ENCODE measurements around the gene ARHGEF7. TPM values are rescaled to one million over a fixed set of nuclear protein-coding genes. Genes with fewer than 3 reads are reported as not detected.

ARHGEF7 gene
- polyA plus RNA-seq, 1 donor (not counting 4 experiments of a cell fraction or from before 2014, with no cell fraction given), result 25.2 TPM

- no peaks in the 10 kb centered on the region for H3K4me1 ChIP-seq (ENCODE audit: control insufficient read depth, extremely low read depth, insufficient read depth, low read length)
- no peaks in the 10 kb centered on the region for H3K79me2 ChIP-seq (ENCODE audit: control insufficient read depth, insufficient read depth, low read length)
- peaks cover 49% of the 10 kb centered on the region for H3K27me3 ChIP-seq (ENCODE audit: control insufficient read depth, extremely low read depth, insufficient read depth, low read length)
- H3K36me3 ChIP-seq (ENCODE audit: control insufficient read depth in 2 of 2, extremely low read depth in 1 of 2, insufficient read depth in 2 of 2, low read length in 2 of 2), result no peaks in the 10 kb centered on the region
- TF ChIP-seq EZH2 (IDR thresholded peaks at IDR 0.05; ENCODE audit: low read length), result no peak
- TF ChIP-seq, protein P1, sequence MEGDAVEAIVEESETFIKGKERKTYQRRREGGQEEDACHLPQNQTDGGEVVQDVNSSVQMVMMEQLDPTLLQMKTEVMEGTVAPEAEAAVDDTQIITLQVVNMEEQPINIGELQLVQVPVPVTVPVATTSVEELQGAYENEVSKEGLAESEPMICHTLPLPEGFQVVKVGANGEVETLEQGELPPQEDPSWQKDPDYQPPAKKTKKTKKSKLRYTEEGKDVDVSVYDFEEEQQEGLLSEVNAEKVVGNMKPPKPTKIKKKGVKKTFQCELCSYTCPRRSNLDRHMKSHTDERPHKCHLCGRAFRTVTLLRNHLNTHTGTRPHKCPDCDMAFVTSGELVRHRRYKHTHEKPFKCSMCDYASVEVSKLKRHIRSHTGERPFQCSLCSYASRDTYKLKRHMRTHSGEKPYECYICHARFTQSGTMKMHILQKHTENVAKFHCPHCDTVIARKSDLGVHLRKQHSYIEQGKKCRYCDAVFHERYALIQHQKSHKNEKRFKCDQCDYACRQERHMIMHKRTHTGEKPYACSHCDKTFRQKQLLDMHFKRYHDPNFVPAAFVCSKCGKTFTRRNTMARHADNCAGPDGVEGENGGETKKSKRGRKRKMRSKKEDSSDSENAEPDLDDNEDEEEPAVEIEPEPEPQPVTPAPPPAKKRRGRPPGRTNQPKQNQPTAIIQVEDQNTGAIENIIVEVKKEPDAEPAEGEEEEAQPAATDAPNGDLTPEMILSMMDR (optimal IDR thresholded peaks at IDR 0.05 in 1 of 3, IDR thresholded peaks at IDR 0.05 in 1 of 3, conservative IDR thresholded peaks at IDR 0.05 in 1 of 3; ENCODE audit: extremely low read depth in 1 of 3, insufficient read depth in 2 of 3, low read length in 3 of 3), result no peak
- H3K4me3 ChIP-seq (ENCODE audit: control insufficient read depth in 2 of 3, extremely low read depth in 1 of 3, insufficient read depth in 2 of 3, low read depth in 1 of 3, low read length in 3 of 3), result no peak overlapping the region
- H3K9me3 ChIP-seq (ENCODE audit: control insufficient read depth, low read depth, low read length), result no peaks in the 10 kb centered on the region
- dilution Hi-C loops (cut with MboI; ENCODE audit: extremely low pct_ligation_motif_present, low sequenced_read_pairs), result no loop called here
- no peak overlapping the region for H3K4me2 ChIP-seq (ENCODE audit: control insufficient read depth, extremely low read depth, insufficient read depth, low read depth, low read length)
- H3K27ac ChIP-seq (ENCODE audit: control insufficient read depth, insufficient read depth, low read length), result no peak overlapping the region
- FAIRE-seq (no peak), DNase-seq (ENCODE audit: low read depth, low spot score) (no peak)
- H3K9ac ChIP-seq (ENCODE audit: control insufficient read depth, extremely low read depth, insufficient read depth, low read length), result no peak overlapping the region
- H3K9me1 ChIP-seq (ENCODE audit: control insufficient read depth, extremely low read depth, insufficient read depth, low read length), result no peaks in the 10 kb centered on the region
- H4K20me1 ChIP-seq (ENCODE audit: control insufficient read depth, extremely low read depth, insufficient read depth, low read length), result no peaks in the 10 kb centered on the region
- no peak overlapping the region for H2AFZ ChIP-seq (ENCODE audit: control insufficient read depth, low read length)
Observed at GRCh38 chr13:111119966-111120365, 4.9 kb downstream of the ARHGEF7 start.

DNA sequence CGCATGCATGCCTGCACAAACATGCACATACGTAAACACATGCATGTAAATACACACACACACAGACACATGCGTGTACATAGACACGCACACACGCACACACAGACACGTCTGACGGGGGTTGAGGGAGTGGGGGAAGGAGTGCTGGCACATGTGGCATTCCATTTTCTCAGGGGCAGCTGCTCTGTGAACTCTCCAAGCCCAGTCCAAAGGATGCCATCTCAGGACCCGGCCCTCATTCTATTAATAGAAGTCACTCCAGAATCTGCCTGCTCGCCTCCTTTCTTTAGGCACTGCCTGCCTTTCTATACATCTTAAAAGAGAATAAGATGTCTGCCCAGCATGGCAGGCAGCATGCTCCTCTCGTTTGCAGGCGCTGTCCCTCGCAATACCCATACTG lies 5.3 kb downstream of the ARHGEF7 start:
- DNase-seq (ENCODE audit: low read depth, low spot score) (no peak), FAIRE-seq (no peak)
- Histone ChIP-seq H3K4me3 (ENCODE audit: control insufficient read depth in 2 of 3, extremely low read depth in 1 of 3, insufficient read depth in 2 of 3, low read depth in 1 of 3, low read length in 3 of 3) (no peak overlapping the region), H3K27me3 (ENCODE audit: control insufficient read depth, extremely low read depth, insufficient read depth, low read length) (peaks cover 47% of the 10 kb centered on the region), H3K9me3 (ENCODE audit: control insufficient read depth, low read depth, low read length) (no peaks in the 10 kb centered on the region), H3K9me1 (ENCODE audit: control insufficient read depth, extremely low read depth, insufficient read depth, low read length) (no peaks in the 10 kb centered on the region), H3K9ac (ENCODE audit: control insufficient read depth, extremely low read depth, insufficient read depth, low read length) (no peak overlapping the region), H4K20me1 (ENCODE audit: control insufficient read depth, extremely low read depth, insufficient read depth, low read length) (no peaks in the 10 kb centered on the region), H3K27ac (ENCODE audit: control insufficient read depth, insufficient read depth, low read length) (no peak overlapping the region), H3K79me2 (ENCODE audit: control insufficient read depth, insufficient read depth, low read length) (no peaks in the 10 kb centered on the region), H3K4me1 (ENCODE audit: control insufficient read depth, extremely low read depth, insufficient read depth, low read length) (no peaks in the 10 kb centered on the region), H3K36me3 (ENCODE audit: control insufficient read depth in 2 of 2, extremely low read depth in 1 of 2, insufficient read depth in 2 of 2, low read length in 2 of 2) (no peaks in the 10 kb centered on the region), H2AFZ (ENCODE audit: control insufficient read depth, low read length) (no peak overlapping the region), H3K4me2 (ENCODE audit: control insufficient read depth, extremely low read depth, insufficient read depth, low read depth, low read length) (no peak overlapping the region)
- dilution Hi-C loops (cut with MboI; ENCODE audit: extremely low pct_ligation_motif_present, low sequenced_read_pairs), result no loop called here
- no peak for TF ChIP-seq EZH2 (IDR thresholded peaks at IDR 0.05; ENCODE audit: low read length)
- TF ChIP-seq, protein P1 (optimal IDR thresholded peaks at IDR 0.05 in 1 of 3, IDR thresholded peaks at IDR 0.05 in 1 of 3, conservative IDR thresholded peaks at IDR 0.05 in 1 of 3; ENCODE audit: extremely low read depth in 1 of 3, insufficient read depth in 2 of 3, low read length in 3 of 3), result no peak
